Uterus (tissue), 4 donors: ENCODE results near the gene GPHN. TPM values are rescaled to one million over a fixed set of nuclear protein-coding genes. Genes with fewer than 3 reads are reported as not detected.

Experiments used
- DNase-seq, 2 donors: peaks; one replicate each; pipeline ENCODE4 v3.0.0-alpha.2; 2019 to 2020
- H3K27ac ChIP-seq, 2 donors: fragments of 200-600 bp; sonication (generic); 1 replicate in 1 of 2; 2 replicates in 1 of 2; pipeline ENCODE4 v1.5.1; 2016 to 2018
- H3K27me3 ChIP-seq, 2 donors: fragments of 200-600 bp; sonication (generic); one replicate each; pipeline ENCODE4 v1.5.1; 2018 to 2019; ENCODE audit warnings: control low read depth in 1 of 2
- H3K36me3 ChIP-seq, 2 donors: fragments of 200-600 bp; sonication (generic); one replicate each; pipeline ENCODE4 v1.5.1; 2019; ENCODE audit warnings: control low read depth in 1 of 2
- H3K4me1 ChIP-seq, 2 donors: fragments of 200-600 bp; sonication (generic); one replicate each; pipeline ENCODE4 v1.5.1; 2018 to 2019; ENCODE audit warnings: control low read depth in 1 of 2
- H3K4me3 ChIP-seq, 2 donors: fragments of 200-600 bp; sonication (generic); 1 replicate in 1 of 2; 2 replicates in 1 of 2; pipeline ENCODE4 v1.5.1; 2018 to 2019; ENCODE audit warnings: mild to moderate bottlenecking in 1 of 2
- H3K9me3 ChIP-seq, 2 donors: fragments of 200-600 bp; sonication (generic); one replicate each; pipeline ENCODE4 v1.5.1; 2019; ENCODE audit warnings: control low read depth in 1 of 2
- POLR2A ChIP-seq, 2 donors: fragments of 450-650 bp; IDR thresholded peaks; one replicate each; pipeline ENCODE4 v1.6.1; 2016; ENCODE audit warnings: antibody characterized with exemption in 2 of 2, mild to moderate bottlenecking in 1 of 2, moderate library complexity in 1 of 2
- intact Hi-C: fragments of 100-400 bp; cut with DNase I; formaldehyde crosslinking; loops from one replicate; pipeline ENCODE4 v1.15.1; 2023; ENCODE audit warnings: low total_unique reads
- total RNA-seq, 4 donors: library from RNA; depleted of rRNA in 3 of 4; stranded (reverse); fragments of >200 nt in 3 of 4; gene quantifications; one replicate each; pipeline versions ENCODE4 v1.1.0 to v1.2.4, GENCODE V29; 2014 to 2023
- TF ChIP-seq, protein P1 (sequence below), 4 experiments: fragments of 200-600 bp in 2 of 4; fragments of 450-650 bp in 2 of 4; sonication (generic) in 2 of 4; IDR thresholded peaks; one replicate each; pipeline ENCODE4 v1.5.1; 2016 to 2019; ENCODE audit warnings: antibody characterized with exemption in 4 of 4, mild to moderate bottlenecking in 2 of 4, moderate library complexity in 1 of 4
- donor health status: DM: yes; HTN: yes; CAD: no.

GPHN gene
- total RNA-seq, 4 donors from 2014 or later = 14.9 to 42.9 (median 19.1) TPM

DNA sequence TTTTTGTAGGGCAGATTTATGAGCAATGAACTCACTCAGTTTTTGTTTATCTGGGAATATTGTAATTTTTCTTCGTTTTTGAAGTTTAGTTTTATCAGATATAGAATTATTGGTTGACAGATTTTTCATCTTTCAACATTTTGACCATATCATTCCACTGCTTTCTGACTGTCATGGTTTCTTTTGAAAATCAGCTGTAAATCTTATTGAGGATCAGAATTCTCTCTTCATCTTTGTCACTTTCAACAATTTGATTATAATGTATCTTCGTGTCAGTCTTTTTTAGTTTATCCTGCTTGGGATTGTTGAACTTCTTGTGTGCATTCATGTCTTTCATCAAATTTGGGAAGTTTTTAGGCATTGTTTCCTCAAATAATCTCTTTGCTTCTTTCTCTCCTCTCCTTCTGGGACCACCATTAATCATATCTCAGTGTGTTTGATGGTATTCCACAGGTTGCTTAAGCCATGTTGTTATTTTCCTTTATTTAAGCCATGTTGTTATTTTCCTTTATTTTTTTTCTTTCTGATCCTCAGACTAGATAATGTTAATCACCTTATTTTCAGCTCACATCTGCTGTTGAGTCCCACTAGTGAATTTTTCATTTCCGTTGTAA is 451.6 kb downstream of the GPHN start:
- no peaks in the 10 kb centered on the region for H3K27me3 ChIP-seq
- no peak for DNase-seq
- H3K9me3 ChIP-seq = peaks cover 0 to 5% of the 10 kb centered on the region in 2 donors
- TF ChIP-seq POLR2A (IDR thresholded peaks at IDR 0.05) = no peak
- TF ChIP-seq, protein P1, sequence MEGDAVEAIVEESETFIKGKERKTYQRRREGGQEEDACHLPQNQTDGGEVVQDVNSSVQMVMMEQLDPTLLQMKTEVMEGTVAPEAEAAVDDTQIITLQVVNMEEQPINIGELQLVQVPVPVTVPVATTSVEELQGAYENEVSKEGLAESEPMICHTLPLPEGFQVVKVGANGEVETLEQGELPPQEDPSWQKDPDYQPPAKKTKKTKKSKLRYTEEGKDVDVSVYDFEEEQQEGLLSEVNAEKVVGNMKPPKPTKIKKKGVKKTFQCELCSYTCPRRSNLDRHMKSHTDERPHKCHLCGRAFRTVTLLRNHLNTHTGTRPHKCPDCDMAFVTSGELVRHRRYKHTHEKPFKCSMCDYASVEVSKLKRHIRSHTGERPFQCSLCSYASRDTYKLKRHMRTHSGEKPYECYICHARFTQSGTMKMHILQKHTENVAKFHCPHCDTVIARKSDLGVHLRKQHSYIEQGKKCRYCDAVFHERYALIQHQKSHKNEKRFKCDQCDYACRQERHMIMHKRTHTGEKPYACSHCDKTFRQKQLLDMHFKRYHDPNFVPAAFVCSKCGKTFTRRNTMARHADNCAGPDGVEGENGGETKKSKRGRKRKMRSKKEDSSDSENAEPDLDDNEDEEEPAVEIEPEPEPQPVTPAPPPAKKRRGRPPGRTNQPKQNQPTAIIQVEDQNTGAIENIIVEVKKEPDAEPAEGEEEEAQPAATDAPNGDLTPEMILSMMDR (IDR thresholded peaks at IDR 0.05) = no peak
- no peaks in the 10 kb centered on the region for H3K36me3 ChIP-seq
- H3K4me1 ChIP-seq = no peaks in the 10 kb centered on the region
- H3K27ac ChIP-seq = no peak overlapping the region
- no peak overlapping the region for H3K4me3 ChIP-seq
- intact Hi-C loops = no loop called here

DNA sequence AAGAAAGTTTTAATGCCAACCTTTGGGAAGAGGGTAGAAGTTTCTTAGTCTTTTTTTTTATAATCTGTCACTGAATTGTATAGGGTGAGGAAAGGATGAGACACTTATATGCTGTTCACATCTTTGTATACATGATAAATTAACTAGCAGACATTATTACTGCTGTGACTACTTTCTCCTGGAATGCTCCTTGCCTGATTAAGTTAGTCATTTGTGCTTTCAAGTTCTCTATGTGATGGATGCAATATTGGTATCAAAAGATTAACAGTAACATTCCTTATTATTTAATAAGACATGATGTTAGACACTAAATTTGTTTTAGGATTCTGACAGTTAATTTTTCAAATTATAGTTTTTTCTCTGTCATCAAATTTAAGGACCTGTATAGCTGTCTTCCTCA is 457.9 kb downstream of the GPHN start:
- DNase-seq = no peak
- no peaks in the 10 kb centered on the region for H3K9me3 ChIP-seq
- no peaks in the 10 kb centered on the region for H3K4me1 ChIP-seq
- no peak overlapping the region for H3K27ac ChIP-seq
- H3K36me3 ChIP-seq = no peaks in the 10 kb centered on the region
- no peaks in the 10 kb centered on the region for H3K27me3 ChIP-seq
- TF ChIP-seq POLR2A (IDR thresholded peaks at IDR 0.05) = no peak
- TF ChIP-seq, protein P1 (IDR thresholded peaks at IDR 0.05) = no peak
- no peak overlapping the region for H3K4me3 ChIP-seq
- intact Hi-C loops = no loop called here

DNA sequence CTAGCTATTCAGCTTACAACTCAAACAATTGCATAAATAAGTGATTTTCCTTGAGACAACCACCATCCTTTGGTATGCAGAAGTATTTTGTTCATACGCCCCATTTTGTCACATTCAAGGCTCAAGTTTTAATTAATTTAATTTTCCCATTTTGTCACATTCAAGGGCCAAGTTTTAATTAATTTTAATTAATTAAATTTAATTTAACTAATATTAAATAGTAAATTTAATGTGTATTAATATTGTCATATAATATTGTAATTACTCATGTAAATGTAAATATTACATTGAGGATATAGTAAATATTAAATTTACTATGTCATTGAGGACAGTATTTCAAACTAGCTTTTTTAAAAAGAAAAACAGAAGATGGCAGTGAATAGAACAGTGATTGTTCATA is 464.5 kb downstream of the GPHN start:
- Histone ChIP-seq H3K9me3 (no peaks in the 10 kb centered on the region), H3K4me1 (no peaks in the 10 kb centered on the region), H3K27ac (no peak overlapping the region), H3K4me3 (no peak overlapping the region), H3K27me3 (no peaks in the 10 kb centered on the region), H3K36me3 (no peaks in the 10 kb centered on the region)
- no peak for DNase-seq
- TF ChIP-seq POLR2A (IDR thresholded peaks at IDR 0.05) = no peak
- TF ChIP-seq, protein P1 (IDR thresholded peaks at IDR 0.05) = no peak
- intact Hi-C loops = no loop called here

DNA sequence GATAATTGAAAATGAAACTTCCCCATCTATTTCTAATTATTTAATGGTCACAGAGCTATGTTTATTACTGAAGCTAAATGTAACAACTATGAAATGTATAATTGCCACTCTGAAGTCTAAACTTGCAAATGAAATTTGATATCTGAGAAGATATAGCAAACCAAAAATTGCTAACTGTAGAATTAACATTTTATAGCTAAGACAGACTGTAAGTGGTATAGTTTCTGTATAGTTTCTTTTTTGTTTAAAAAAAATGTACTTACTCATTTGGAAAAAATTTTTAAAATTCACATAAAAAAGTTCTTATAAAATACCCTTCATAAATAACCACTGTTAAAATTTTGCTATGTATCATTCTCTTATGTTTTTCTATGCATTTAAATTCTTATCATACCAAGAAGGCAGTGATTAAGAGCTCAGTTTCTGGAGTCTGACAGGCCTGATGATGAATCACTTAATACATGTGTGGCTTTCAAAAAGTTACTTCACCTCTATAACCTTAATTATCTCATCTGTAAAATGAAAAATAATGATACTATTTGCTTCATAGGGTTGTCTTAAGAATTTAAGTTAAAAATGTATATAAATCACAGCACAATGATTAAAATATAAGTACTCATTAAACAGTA is 466.6 kb downstream of the GPHN start:
- TF ChIP-seq, protein P1 (IDR thresholded peaks at IDR 0.05) = no peak
- TF ChIP-seq POLR2A (IDR thresholded peaks at IDR 0.05) = no peak
- Histone ChIP-seq H3K4me3 (no peak overlapping the region), H3K9me3 (no peaks in the 10 kb centered on the region), H3K27me3 (no peaks in the 10 kb centered on the region), H3K4me1 (no peaks in the 10 kb centered on the region), H3K27ac (no peak overlapping the region), H3K36me3 (no peaks in the 10 kb centered on the region)
- DNase-seq = no peak
- intact Hi-C loops = no loop called here

DNA sequence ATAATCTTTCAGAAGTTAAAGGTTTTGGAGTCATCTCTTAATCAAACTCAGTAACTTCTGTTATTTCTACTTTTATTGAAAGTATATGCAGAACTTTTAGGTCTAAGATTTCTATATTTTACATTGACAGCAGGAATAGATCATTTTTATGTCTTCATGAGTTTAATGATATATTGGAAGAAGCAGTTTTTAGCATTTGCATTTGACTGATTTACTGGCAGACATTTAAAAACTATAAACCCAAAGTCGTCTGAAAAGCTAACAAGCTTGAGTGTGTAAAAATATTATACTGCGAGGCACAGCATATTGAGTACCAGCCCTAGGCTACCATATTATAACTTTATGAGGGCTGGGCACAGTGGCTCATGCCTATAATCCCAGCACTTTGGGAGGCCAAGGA is 467.3 kb downstream of the GPHN start:
- Histone ChIP-seq H3K36me3 (no peaks in the 10 kb centered on the region), H3K4me1 (no peaks in the 10 kb centered on the region), H3K27ac (no peak overlapping the region), H3K9me3 (no peaks in the 10 kb centered on the region), H3K27me3 (no peaks in the 10 kb centered on the region), H3K4me3 (no peak overlapping the region)
- TF ChIP-seq POLR2A (IDR thresholded peaks at IDR 0.05) = no peak
- TF ChIP-seq, protein P1 (IDR thresholded peaks at IDR 0.05) = no peak
- DNase-seq = no peak
- intact Hi-C loops = no loop called here
